ENCODE measurements around the gene TDP1. TPM values are rescaled to one million over a fixed set of nuclear protein-coding genes. Genes with fewer than 3 reads are reported as not detected.

TDP1 gene
- total RNA-seq, 1 donor from 2014 or later, result 23.9 TPM

DNA sequence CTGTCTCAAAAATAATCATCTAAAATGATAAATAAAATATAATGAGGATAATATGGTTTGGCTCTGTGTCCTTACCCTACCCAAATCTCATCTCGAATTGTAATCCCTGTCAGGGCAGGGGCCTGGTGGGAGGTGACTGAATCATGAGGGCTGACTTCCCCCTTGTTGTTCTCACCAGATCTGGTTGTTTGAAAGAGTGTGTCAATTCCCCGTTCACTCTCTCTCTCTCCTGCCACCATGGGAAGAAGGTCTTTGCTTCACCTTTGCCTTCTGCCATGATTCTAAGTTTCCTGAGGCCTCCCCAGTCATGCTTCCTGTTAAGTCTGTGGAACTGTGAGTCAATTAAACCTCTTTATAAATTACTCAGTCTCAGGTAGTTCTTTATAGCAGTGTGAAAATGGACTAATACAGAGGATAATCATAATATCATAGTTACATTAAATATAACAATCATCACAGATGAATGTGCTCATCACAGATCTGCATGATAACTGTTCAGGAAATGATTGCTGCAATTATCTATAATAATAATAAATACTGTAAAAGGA lies 13.8 kb upstream of the TDP1 start:
- no peak for DNase-seq (ENCODE audit: low read depth)

- no peak for DNase-seq (ENCODE audit: low read depth)
Measured at GRCh38 chr14:89947344-89947743, 8.4 kb upstream of the TDP1 start.

DNA sequence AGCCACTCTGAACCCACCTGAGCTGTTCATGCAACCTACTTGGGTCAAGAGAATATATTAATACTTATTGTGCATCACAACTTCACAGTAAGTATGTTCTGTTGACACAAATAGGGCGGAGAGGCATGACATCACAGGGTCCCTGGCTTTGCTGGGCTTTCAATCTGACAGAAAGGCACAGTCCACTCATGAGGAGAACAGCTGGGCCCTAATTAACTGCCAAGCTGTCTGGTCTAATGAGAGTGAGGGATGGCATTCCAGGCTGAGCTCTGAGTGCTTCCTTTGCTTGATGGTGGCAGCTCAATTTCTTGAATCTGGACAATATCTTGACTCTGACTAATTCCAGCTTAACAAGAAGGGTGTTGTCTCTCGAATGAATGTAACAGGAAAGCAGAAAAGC lies 3.2 kb upstream of the TDP1 start:
- DNase-seq (ENCODE audit: low read depth), result no peak

DNA sequence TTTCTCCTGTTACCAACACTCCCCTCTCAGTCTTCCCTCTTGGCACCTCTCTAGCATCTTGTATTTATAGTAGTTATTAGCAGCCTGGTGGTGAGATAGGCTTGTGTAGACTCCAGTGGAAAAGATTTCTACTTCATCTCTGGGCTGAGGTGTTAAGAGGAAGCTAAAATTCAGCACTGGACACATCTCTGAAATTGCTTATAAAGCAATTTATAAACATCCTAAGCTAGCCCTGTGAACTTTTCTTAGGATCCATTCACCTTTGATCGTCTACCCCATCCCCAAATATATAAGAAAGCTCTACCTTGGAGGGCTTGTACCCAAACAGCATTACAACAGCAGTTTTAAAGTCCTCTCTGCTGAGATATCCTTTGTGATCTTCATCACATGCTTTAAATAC lies 2.1 kb upstream of the TDP1 start:
- no peak for DNase-seq (ENCODE audit: low read depth)

DNA sequence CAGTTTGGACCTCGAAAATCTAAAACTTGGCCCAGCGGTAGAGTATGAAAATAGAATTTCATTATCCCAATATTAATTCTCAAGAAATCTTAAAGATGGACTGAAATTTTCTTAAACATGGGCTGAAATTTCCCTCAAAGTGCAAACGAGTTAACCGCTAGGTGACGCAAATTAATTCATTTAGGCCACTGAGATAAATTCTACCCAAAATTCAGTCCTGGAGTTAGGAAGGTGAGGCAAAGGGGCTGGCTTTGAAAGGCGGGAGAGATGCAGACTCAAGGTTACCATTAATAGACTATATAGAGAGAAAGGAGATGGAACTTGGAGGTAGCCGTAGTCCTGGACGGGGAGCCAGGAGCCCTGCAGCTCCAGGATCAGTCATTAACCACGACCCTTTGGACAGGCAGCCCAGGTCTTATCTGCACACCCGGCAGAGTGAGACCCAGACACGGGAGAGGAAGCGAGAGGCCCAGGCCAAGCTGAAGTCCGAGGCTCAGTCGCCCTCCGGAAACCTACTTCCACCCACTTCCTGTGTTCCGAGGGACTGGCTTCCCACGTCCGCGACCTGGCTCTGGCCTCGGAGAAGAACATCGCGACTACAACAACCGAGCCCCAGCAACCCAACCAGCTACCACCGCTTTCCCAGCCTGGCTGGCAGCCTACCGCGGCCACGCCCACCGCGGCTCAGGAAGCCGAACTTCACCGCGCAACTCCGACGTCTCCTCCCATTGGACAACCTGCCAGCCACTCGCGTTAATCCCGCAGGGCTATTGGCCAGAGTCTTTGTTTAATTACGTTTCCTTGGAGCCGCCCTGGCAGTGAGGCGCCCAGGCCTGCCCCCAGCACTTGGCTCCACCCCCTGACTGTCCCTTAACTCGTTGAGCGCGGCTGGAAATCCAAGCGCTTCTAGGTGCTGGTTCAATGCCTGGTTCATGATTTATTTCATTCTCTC lies 1.4 kb upstream of the TDP1 start, which contains the start of gene EFCAB11:
Gene EFCAB11 (minus strand): TSS at position 661 of the 952 bp plus-strand sequence. CDS start 70 bp downstream, at position 591.
- DNase-seq (ENCODE audit: low read depth), result peak; percentile 99

DNA sequence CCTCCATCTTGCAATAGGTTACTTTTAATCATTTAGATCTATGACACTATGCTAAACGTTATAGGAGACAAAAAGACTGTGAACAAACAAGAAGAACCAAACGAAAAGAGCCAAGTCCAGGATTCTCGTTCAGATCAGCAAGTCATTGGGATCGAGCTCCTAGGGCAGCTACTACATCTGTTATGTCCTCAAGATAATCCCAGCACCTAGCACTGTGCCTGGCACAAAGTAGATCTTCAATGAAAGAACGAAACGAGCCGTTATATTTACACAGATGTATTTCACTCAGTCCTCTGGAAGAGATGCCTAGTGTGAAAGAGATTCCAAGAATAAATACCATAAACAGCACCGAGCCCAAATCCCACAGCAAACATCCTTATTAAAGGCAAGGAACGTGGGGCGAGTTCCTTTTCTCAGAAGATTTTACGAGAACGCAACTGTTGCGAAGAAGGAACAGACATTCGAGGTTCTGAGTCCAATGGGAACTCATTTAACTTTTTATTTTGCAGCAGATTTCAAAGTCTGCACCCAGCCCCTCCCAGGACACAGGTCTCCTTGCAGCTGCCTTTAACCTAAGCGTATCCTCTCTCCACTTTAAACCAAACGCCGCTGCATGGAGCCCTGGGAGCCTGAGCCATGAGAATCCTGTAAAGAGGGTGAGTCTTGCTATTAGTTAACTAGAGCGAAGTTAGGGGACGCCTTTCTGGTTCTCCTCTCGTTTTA lies 544 bp upstream of the TDP1 start:
- DNase-seq (ENCODE audit: low read depth), result no peak

GRCh38 chr14:89956661-89957009 lies 908 bp downstream of the TDP1 start:
- DNase-seq (ENCODE audit: low read depth), result no peak

- DNase-seq (ENCODE audit: low read depth), result no peak
Measured at GRCh38 chr14:89957376-89957775, 1.6 kb downstream of the TDP1 start.

GRCh38 chr14:89957791-89958190 lies 2.1 kb downstream of the TDP1 start:
- DNase-seq (ENCODE audit: low read depth), result peak; percentile 87

DNA sequence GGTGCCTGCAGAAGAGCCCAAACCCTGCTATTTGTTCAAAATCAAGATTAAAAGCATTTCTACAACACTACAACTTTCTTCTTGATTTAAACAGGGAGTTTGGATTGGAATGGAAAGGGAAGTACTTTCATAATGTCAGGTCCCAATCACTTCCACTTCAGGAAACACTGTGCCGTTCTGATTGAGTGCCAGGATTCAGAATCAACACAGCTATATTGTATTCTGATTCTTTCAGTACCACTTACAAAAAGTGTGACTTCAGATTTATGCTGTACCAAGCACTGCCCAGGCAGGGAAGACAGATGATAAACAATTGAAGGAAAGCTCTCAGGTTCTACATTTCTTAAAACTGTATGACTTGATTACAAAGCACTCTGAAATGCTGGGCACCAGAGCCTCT lies 3.2 kb downstream of the TDP1 start:
- DNase-seq (ENCODE audit: low read depth), result no peak

- no peak for DNase-seq (ENCODE audit: low read depth)
Measured at GRCh38 chr14:89959853-89960445, 4.2 kb downstream of the TDP1 start.

- DNase-seq (ENCODE audit: low read depth), result no peak
Measured at GRCh38 chr14:89960914-89961313, 5.2 kb downstream of the TDP1 start.

- DNase-seq (ENCODE audit: low read depth), result no peak
Measured at GRCh38 chr14:89963288-89963978, 7.7 kb downstream of the TDP1 start.

DNA sequence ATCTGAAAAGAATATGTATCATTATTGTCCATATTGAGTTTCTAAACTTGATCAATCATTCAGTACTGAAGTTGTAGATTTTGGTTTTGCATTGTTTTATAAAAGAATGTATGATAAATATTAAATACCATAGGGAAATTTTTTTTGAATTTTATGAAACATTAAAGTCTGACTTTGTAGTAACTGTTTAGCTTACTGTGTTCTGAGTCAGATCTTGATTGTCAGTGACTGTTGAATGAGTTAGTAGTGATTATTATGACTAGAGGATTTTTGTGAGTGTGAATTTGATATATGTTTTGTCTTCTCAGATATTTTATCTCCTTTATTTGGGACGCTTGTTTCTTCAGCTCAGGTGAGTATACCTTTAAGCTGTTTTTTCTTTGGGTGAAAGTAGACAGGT lies 10.1 kb downstream of the TDP1 start:
- DNase-seq (ENCODE audit: low read depth), result no peak

- DNase-seq (ENCODE audit: low read depth), result peak; percentile 72
Measured at GRCh38 chr14:89973234-89973823, 17.6 kb downstream of the TDP1 start.

- peak; percentile 81 for DNase-seq (ENCODE audit: low read depth)
Measured at GRCh38 chr14:89977668-89978067, 21.9 kb downstream of the TDP1 start.

DNA sequence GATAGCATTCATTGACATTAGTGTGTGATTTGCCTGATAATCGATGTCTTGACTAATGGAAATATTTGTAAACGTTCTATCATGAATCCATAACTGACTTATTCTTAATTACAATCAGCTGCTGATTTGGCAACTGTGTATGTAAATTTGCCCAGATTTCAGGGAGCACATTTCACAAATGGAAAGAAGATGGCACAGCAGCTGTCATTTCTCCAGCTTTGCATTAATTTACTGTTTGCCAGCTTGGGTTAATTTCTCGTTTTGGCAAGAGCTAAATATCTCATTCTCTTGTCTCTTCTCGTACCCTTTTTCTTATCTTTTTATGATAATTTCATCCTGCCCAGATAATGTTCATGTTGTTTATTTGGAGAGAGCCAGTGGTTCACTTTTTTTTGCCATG lies 22.9 kb downstream of the TDP1 start:
- DNase-seq (ENCODE audit: low read depth), result no peak

DNA sequence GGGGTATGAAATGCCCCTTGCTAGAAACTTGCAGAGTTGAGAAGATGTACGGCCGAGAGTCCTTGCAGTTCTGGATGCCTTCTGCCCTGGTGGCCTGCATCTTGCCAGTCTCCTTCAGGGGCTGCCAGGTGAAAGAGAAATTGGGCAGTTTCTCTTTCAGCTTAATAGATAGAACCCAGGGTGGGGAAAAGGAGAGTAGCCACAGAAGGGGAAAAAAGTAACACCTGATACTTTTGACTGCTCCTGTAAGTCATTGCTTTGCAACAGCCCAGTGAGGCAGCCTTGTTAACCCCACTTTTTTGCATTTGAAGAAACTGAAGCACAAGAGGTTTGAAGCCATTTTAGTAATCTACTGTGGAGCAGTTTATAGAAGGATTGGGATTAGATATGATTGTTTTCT lies 27.6 kb downstream of the TDP1 start:
- DNase-seq (ENCODE audit: low read depth), result no peak

DNA sequence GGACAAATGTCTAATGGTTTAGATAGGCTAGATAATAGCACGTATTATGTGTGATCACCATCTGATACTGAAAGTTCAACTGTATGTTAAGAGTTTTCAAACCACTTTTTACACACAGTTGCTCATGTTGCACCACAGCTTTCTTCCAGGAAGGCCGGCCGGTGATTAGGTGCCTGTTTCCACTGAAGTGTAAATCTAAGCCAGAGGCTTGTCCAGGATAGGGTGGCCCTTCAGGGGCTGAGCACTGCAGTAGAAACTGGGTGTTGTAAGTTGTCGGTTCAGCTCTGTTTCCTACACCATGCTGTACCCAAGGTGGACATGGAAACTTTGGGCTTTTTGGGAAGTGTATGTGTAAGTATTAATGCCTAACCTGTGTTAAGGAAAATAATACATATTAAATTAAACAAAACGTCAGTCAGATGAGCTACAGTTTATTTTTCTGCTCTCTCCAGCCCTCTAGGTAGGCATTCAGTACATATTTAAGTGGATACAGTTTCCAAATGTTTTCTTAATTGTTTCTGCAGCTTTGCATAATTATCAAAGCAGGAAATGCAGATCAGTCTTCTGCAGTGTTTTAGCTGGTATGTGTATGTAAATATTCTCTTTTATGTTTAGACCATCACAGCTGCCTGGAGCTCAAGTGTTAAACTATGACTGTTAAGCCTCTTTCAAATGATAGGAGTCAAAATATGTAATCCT lies 30.9 kb downstream of the TDP1 start:
- DNase-seq (ENCODE audit: low read depth), result no peak

GRCh38 chr14:89987161-89987475 lies 31.4 kb downstream of the TDP1 start:
- no peak for DNase-seq (ENCODE audit: low read depth)
